Mesendoderm (in vitro differentiated cells): ENCODE data around the gene CCND1.

Experiments used
- DNase-seq: peaks from one replicate; pipeline ENCODE4 v3.0.0; 2013
- H2AK5ac ChIP-seq: 2 replicates; pipeline ENCODE4 v1.6.1; 2013; ENCODE audit warnings: low read length, inconsistent platforms
- H2BK120ac ChIP-seq: 2 replicates; pipeline ENCODE4 v1.6.1; 2013; ENCODE audit warnings: low read depth, mild to moderate bottlenecking, low read length, moderate library complexity, mixed read lengths
- H2BK15ac ChIP-seq: replicated peaks from 2 replicates; pipeline ENCODE4 v1.6.1; 2013; ENCODE audit warnings: low read depth, mild to moderate bottlenecking, moderate library complexity
- H2BK5ac ChIP-seq: 2 replicates; pipeline ENCODE4 v1.6.1; 2013; ENCODE audit warnings: low read length, inconsistent platforms
- H3K18ac ChIP-seq: 2 replicates; pipeline ENCODE4 v1.6.1; 2013; ENCODE audit warnings: mild to moderate bottlenecking, low read length, mixed read lengths
- H3K23ac ChIP-seq: one replicate; pipeline ENCODE4 v1.6.1; 2013; ENCODE audit warnings: low read length
- H3K27ac ChIP-seq: 2 replicates; pipeline ENCODE4 v1.5.1; 2013; ENCODE audit warnings: low read depth, mild to moderate bottlenecking, inconsistent platforms, low read length, moderate library complexity
- H3K27me3 ChIP-seq: 2 replicates; pipeline ENCODE4 v1.6.1; 2013; ENCODE audit warnings: low read length, control low read depth, mild to moderate bottlenecking, inconsistent platforms; ENCODE audit not compliant: insufficient read depth, poor library complexity
- H3K36me3 ChIP-seq: 2 replicates; pipeline ENCODE4 v1.6.1; 2013; ENCODE audit warnings: low read length, inconsistent platforms; ENCODE audit not compliant: control insufficient read depth, insufficient read depth
- H3K4ac ChIP-seq: one replicate; pipeline ENCODE4 v1.6.1; 2013; ENCODE audit warnings: low read depth, mild to moderate bottlenecking, low read length, moderate library complexity
- H3K4me1 ChIP-seq: 2 replicates; pipeline ENCODE4 v1.6.1; 2013; ENCODE audit warnings: low read depth, low read length, inconsistent platforms; ENCODE audit not compliant: control insufficient read depth
- H3K4me2 ChIP-seq: 2 replicates; pipeline ENCODE4 v1.6.1; 2013; ENCODE audit warnings: low read length
- H3K4me3 ChIP-seq: 2 replicates; pipeline ENCODE4 v1.5.1; 2013; ENCODE audit warnings: mild to moderate bottlenecking, low read length
- H3K56ac ChIP-seq: one replicate; pipeline ENCODE4 v1.6.1; 2013; ENCODE audit warnings: low read length
- H3K79me1 ChIP-seq: 2 replicates; pipeline ENCODE4 v1.6.1; 2013; ENCODE audit warnings: low read length, inconsistent platforms
- H3K79me2 ChIP-seq: 2 replicates; pipeline ENCODE4 v1.6.1; 2013; ENCODE audit warnings: mild to moderate bottlenecking, low read length; ENCODE audit not compliant: control insufficient read depth, insufficient read depth
- H3K9ac ChIP-seq: 2 replicates; pipeline ENCODE4 v1.6.1; 2013; ENCODE audit warnings: low read length, inconsistent platforms
- H4K5ac ChIP-seq: one replicate; pipeline ENCODE4 v1.6.1; 2013; ENCODE audit warnings: low read length
- H4K8ac ChIP-seq: one replicate; pipeline ENCODE4 v1.6.1; 2013; ENCODE audit warnings: low read depth, mild to moderate bottlenecking, control low read depth, low read length, moderate library complexity
- WGBS: extraction: QIAGEN DNeasy Blood & Tissue Kit; methylation state at CpG from one replicate; pipeline ENCODE4 v1.1.7; 2013; ENCODE audit warnings: low lambda C conversion rate, missing lambda C conversion rate; ENCODE audit not compliant: insufficient coverage; ENCODE audit errors: extremely low coverage; 5-methylcytosine and 5-hydroxymethylcytosine counted together

Gene CCND1

GRCh38 chr11:69683764-69684333 is 42.9 kb downstream of the CCND1 start:
- no peak overlapping the region for H3K4me3 ChIP-seq
- H3K18ac ChIP-seq: no peak overlapping the region
- no peak overlapping the region for H3K4ac ChIP-seq
- no peak overlapping the region for H4K5ac ChIP-seq
- H3K56ac ChIP-seq: no peak overlapping the region
- H3K9ac ChIP-seq: no peak overlapping the region
- no peak overlapping the region for H3K23ac ChIP-seq
- H3K4me1 ChIP-seq: no peaks in the 10 kb centered on the region
- no peaks in the 10 kb centered on the region for H3K27me3 ChIP-seq
- H3K79me1 ChIP-seq: no peaks in the 10 kb centered on the region
- no CpG with 5 or more reads among the region's 9 CpGs for WGBS
- no peak overlapping the region for H2BK120ac ChIP-seq
- H2BK15ac ChIP-seq: no peak overlapping the region
- H3K79me2 ChIP-seq: no peaks in the 10 kb centered on the region
- no peak overlapping the region for H2AK5ac ChIP-seq
- no peak overlapping the region for H4K8ac ChIP-seq
- DNase-seq: peak; percentile 63
- no peak overlapping the region for H2BK5ac ChIP-seq
- H3K36me3 ChIP-seq: no peaks in the 10 kb centered on the region
- no peak overlapping the region for H3K27ac ChIP-seq
- H3K4me2 ChIP-seq: no peak overlapping the region

GRCh38 chr11:69684651-69685050 is 43.7 kb downstream of the CCND1 start:
- Histone ChIP-seq H3K4me2 (no peak overlapping the region), H3K27me3 (no peaks in the 10 kb centered on the region), H4K5ac (no peak overlapping the region), H3K36me3 (no peaks in the 10 kb centered on the region), H3K9ac (no peak overlapping the region), H3K18ac (no peak overlapping the region), H4K8ac (no peak overlapping the region), H3K4me1 (no peaks in the 10 kb centered on the region), H3K79me1 (no peaks in the 10 kb centered on the region), H3K4ac (no peak overlapping the region), H2BK5ac (no peak overlapping the region), H2AK5ac (no peak overlapping the region), H3K56ac (no peak overlapping the region), H2BK15ac (no peak overlapping the region), H2BK120ac (no peak overlapping the region), H3K27ac (no peak overlapping the region), H3K4me3 (no peak overlapping the region), H3K23ac (no peak overlapping the region), H3K79me2 (no peaks in the 10 kb centered on the region)
- no CpG with 5 or more reads among the region's 11 CpGs for WGBS
- DNase-seq: no peak

GRCh38 chr11:69685348-69685747 is 44.4 kb downstream of the CCND1 start:
- H3K9ac ChIP-seq: no peak overlapping the region
- H3K27me3 ChIP-seq: no peaks in the 10 kb centered on the region
- no peak overlapping the region for H3K4me3 ChIP-seq
- no peak overlapping the region for H2BK15ac ChIP-seq
- H3K4ac ChIP-seq: no peak overlapping the region
- H3K79me2 ChIP-seq: no peaks in the 10 kb centered on the region
- no peak overlapping the region for H2BK120ac ChIP-seq
- H3K27ac ChIP-seq: no peak overlapping the region
- DNase-seq: no peak
- no peak overlapping the region for H2AK5ac ChIP-seq
- no CpG with 5 or more reads among the region's 8 CpGs for WGBS
- no peak overlapping the region for H3K4me2 ChIP-seq
- no peak overlapping the region for H3K56ac ChIP-seq
- no peak overlapping the region for H2BK5ac ChIP-seq
- H4K5ac ChIP-seq: no peak overlapping the region
- H3K36me3 ChIP-seq: no peaks in the 10 kb centered on the region
- H3K4me1 ChIP-seq: no peaks in the 10 kb centered on the region
- H3K18ac ChIP-seq: no peak overlapping the region
- no peak overlapping the region for H4K8ac ChIP-seq
- H3K23ac ChIP-seq: no peak overlapping the region
- H3K79me1 ChIP-seq: no peaks in the 10 kb centered on the region

- H3K23ac ChIP-seq: no peak overlapping the region
- H4K8ac ChIP-seq: no peak overlapping the region
- H4K5ac ChIP-seq: no peak overlapping the region
- no peak overlapping the region for H2AK5ac ChIP-seq
- WGBS: no CpG with 5 or more reads among the region's 13 CpGs
- no peak overlapping the region for H3K4me2 ChIP-seq
- no peak overlapping the region for H3K4me3 ChIP-seq
- no peak overlapping the region for H2BK5ac ChIP-seq
- no peak overlapping the region for H3K27ac ChIP-seq
- no peaks in the 10 kb centered on the region for H3K79me1 ChIP-seq
- no peaks in the 10 kb centered on the region for H3K79me2 ChIP-seq
- no peak overlapping the region for H3K56ac ChIP-seq
- no peak overlapping the region for H2BK120ac ChIP-seq
- H3K9ac ChIP-seq: no peak overlapping the region
- H3K18ac ChIP-seq: no peak overlapping the region
- no peaks in the 10 kb centered on the region for H3K27me3 ChIP-seq
- DNase-seq: no peak
- H3K4me1 ChIP-seq: no peaks in the 10 kb centered on the region
- H3K36me3 ChIP-seq: no peaks in the 10 kb centered on the region
- no peak overlapping the region for H2BK15ac ChIP-seq
- H3K4ac ChIP-seq: no peak overlapping the region
Measured at GRCh38 chr11:69686452-69686851, 45.5 kb downstream of the CCND1 start.

- no peak overlapping the region for H3K18ac ChIP-seq
- no peak overlapping the region for H4K5ac ChIP-seq
- no peak overlapping the region for H2BK5ac ChIP-seq
- H2BK120ac ChIP-seq: no peak overlapping the region
- DNase-seq: no peak
- H3K36me3 ChIP-seq: no peaks in the 10 kb centered on the region
- H3K23ac ChIP-seq: no peak overlapping the region
- no peak overlapping the region for H2BK15ac ChIP-seq
- H3K4ac ChIP-seq: no peak overlapping the region
- H3K9ac ChIP-seq: no peak overlapping the region
- H3K4me1 ChIP-seq: no peaks in the 10 kb centered on the region
- no peak overlapping the region for H3K56ac ChIP-seq
- no peak overlapping the region for H3K4me2 ChIP-seq
- no peak overlapping the region for H4K8ac ChIP-seq
- H2AK5ac ChIP-seq: no peak overlapping the region
- H3K4me3 ChIP-seq: no peak overlapping the region
- no peaks in the 10 kb centered on the region for H3K79me1 ChIP-seq
- H3K27me3 ChIP-seq: no peaks in the 10 kb centered on the region
- H3K27ac ChIP-seq: no peak overlapping the region
- WGBS: no CpG with 5 or more reads among the region's 8 CpGs
- H3K79me2 ChIP-seq: no peaks in the 10 kb centered on the region
Measured at GRCh38 chr11:69686856-69687255, 45.9 kb downstream of the CCND1 start.
